Heart right ventricle (tissue), 16 donors: ENCODE data around the gene WWOX. TPM values are rescaled to one million over a fixed set of nuclear protein-coding genes. Genes with fewer than 3 reads are reported as not detected.

ENCODE experiments used
- ATAC-seq, 8 donors: fragments of 200-7000 bp; cut with Tn5 transposase; one replicate each; pipeline ENCODE4 v1.9.1; 2020; ENCODE audit warnings: mild to moderate bottlenecking in 8 of 8, moderate library complexity in 8 of 8, moderate number of reproducible peaks in 1 of 8
- DNase-seq, 2 donors: peaks; one replicate each; pipeline ENCODE4 v3.0.0-alpha.2; 2020
- H3K27ac ChIP-seq, 10 donors: fragments of 200-600 bp; sonication (generic) in 2 of 10; one replicate each; pipeline versions ENCODE4 v1.5.0 to v1.8.0; 2020 to 2022; ENCODE audit warnings: mild to moderate bottlenecking in 3 of 10
- H3K27me3 ChIP-seq, 7 donors: fragments of 200-600 bp; one replicate each; pipeline ENCODE4 v1.8.0; 2021 to 2022; ENCODE audit warnings: mild to moderate bottlenecking in 2 of 7
- H3K36me3 ChIP-seq, 9 donors: fragments of 200-600 bp; sonication (generic) in 1 of 9; one replicate each; pipeline versions ENCODE4 v1.5.0 to v1.8.0; 2020 to 2022; ENCODE audit warnings: mild to moderate bottlenecking in 2 of 9
- H3K4me1 ChIP-seq, 9 donors: fragments of 200-600 bp; sonication (generic) in 1 of 9; one replicate each; pipeline versions ENCODE4 v1.5.0 to v1.8.0; 2020 to 2022; ENCODE audit warnings: mild to moderate bottlenecking in 4 of 9
- H3K4me3 ChIP-seq, 10 donors: fragments of 200-600 bp; sonication (generic) in 2 of 10; one replicate each; pipeline versions ENCODE4 v1.5.0 to v1.8.0; 2020 to 2022; ENCODE audit warnings: mild to moderate bottlenecking in 7 of 10, moderate library complexity in 2 of 10
- H3K9me3 ChIP-seq, 11 donors: fragments of 200-600 bp in 10 of 11; sonication (generic) in 2 of 11; one replicate each; pipeline versions ENCODE4 v1.5.0 to v1.8.0; 2013 to 2022; ENCODE audit warnings: mild to moderate bottlenecking in 2 of 11, control low read depth in 1 of 11, moderate library complexity in 1 of 11
- WGBS, 2 donors: extraction: QIAGEN DNeasy Blood & Tissue Kit; methylation state at CpG; one replicate each; pipeline ENCODE4 v1.1.7; 2013; ENCODE audit warnings: inconsistent platforms in 1 of 2; 5-methylcytosine and 5-hydroxymethylcytosine counted together
- intact Hi-C, 10 donors: fragments of 100-400 bp; cut with DNase I; formaldehyde crosslinking; loops; one replicate each; pipeline versions ENCODE4 v1.11.1 to v1.14.2; 2022
- polyA plus RNA-seq, 2 donors: library from polyadenylated mRNA; stranded (reverse); fragments of 200-250 nt; gene quantifications; one replicate each; pipeline ENCODE4 v1.2.3, GENCODE V29; 2013
- total RNA-seq, 10 donors: library from RNA; stranded (reverse); fragmentation: NEBNext Ultra II Directional in 3 of 10; extraction: Animal tissue kit (Norgen Biotek cat#: 25700) in 3 of 10; gene quantifications; one replicate each; pipeline versions ENCODE4 v1.2.1 to v1.2.4, GENCODE V29; 2021 to 2023
- TF ChIP-seq, protein P1 (sequence below), 9 donors: fragments of 200-600 bp; sonication (generic) in 2 of 9; IDR thresholded peaks; one replicate each; pipeline versions ENCODE4 v1.5.0 to v1.8.0; 2021 to 2022; ENCODE audit warnings: antibody characterized with exemption in 9 of 9, mild to moderate bottlenecking in 5 of 9, moderate library complexity in 1 of 9
- donor health status: Arrhythmogenic right ventricular cardiomyopathy.
- donor health status: ischemic (EF 13 %, LVEDD 7.1; RV severe dilation, severe dysfunction).
- donor health status: healthy with polysubstance abuse.
- donor health status: DM: no; HTN: yes; CAD: no.
- donor health status: DM: no; HTN: no; CAD: no.
- donor health status: ischemic (EF 25% LVEDD 6.9; RV normal size, moderate dysfunction).
- donor health status: ischemic (EF 25% LVEDD 5.7; RV mildly dilated, moderate dysfunction).
- donor health status: healthy.
- donor health status: DM: yes; HTN: yes; CAD: no.
- donor health status: Ischemic cardiomyopathy.
- donor health status: ischemic (EF 35%, LVEDD 5.7; RV mildly dilated, moderate dysfunction).
- donor health status: nonischemic (EF 11% LVEDD 7.7; RV severe dilation, severe dysfunction).
- donor health status: DM: yes; HTN: yes; CAD: no.
- donor health status: PGD.
- donor health status: ischemic (EF 29% LVEDD 5.4; RV normal size, mild dysfunction).
- donor health status: nonischemic (EF 23%, LVEDD 6.1; RV moderate dilation, normal function).

WWOX gene
- total and polyA plus RNA-seq, 12 donors = 4.9 to 15.0 (median 9.9) TPM

DNA sequence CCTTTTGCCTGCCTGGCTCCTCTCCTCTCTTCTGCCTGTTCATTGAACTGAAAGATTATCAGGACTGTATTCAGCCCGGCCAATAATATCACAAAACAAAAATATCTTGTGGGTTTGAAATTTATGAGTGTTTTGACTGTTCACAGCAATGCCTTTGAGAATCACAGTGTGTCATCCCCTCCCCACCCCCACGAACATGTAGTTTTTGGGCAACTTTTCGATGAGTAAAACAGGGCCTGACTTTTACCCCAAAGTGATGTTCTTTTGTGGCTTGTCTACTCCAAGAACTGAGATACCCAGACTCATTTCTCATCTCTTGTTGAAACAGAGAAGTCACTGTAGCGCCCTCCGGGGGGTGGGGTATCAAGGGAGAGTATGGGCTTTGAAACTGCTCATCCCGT is 675.7 kb downstream of the WWOX start:
- intact Hi-C loops = loop anchor here in 2 of 10 donors (5.0 to 10.0 kb wide), 2 partner anchors 523 to 830 kb away; partner anchors contain the start of gene MAF (in 1 of the 2)
- Histone ChIP-seq H3K36me3 (no peaks in the 10 kb centered on the region), H3K9me3 (no peaks in the 10 kb centered on the region), H3K27me3 (no peaks in the 10 kb centered on the region), H3K27ac (no peak overlapping the region), H3K4me1 (peaks cover 0 to 16% (median 7%) of the 10 kb centered on the region in 9 donors), H3K4me3 (no peak overlapping the region)
- ATAC-seq = no peak
- TF ChIP-seq, protein P1, sequence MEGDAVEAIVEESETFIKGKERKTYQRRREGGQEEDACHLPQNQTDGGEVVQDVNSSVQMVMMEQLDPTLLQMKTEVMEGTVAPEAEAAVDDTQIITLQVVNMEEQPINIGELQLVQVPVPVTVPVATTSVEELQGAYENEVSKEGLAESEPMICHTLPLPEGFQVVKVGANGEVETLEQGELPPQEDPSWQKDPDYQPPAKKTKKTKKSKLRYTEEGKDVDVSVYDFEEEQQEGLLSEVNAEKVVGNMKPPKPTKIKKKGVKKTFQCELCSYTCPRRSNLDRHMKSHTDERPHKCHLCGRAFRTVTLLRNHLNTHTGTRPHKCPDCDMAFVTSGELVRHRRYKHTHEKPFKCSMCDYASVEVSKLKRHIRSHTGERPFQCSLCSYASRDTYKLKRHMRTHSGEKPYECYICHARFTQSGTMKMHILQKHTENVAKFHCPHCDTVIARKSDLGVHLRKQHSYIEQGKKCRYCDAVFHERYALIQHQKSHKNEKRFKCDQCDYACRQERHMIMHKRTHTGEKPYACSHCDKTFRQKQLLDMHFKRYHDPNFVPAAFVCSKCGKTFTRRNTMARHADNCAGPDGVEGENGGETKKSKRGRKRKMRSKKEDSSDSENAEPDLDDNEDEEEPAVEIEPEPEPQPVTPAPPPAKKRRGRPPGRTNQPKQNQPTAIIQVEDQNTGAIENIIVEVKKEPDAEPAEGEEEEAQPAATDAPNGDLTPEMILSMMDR (IDR thresholded peaks at IDR 0.05) = no peak
- 95% methylated on average over 6 of the region's 6 CpGs for WGBS, 2 donors
- DNase-seq = no peak

DNA sequence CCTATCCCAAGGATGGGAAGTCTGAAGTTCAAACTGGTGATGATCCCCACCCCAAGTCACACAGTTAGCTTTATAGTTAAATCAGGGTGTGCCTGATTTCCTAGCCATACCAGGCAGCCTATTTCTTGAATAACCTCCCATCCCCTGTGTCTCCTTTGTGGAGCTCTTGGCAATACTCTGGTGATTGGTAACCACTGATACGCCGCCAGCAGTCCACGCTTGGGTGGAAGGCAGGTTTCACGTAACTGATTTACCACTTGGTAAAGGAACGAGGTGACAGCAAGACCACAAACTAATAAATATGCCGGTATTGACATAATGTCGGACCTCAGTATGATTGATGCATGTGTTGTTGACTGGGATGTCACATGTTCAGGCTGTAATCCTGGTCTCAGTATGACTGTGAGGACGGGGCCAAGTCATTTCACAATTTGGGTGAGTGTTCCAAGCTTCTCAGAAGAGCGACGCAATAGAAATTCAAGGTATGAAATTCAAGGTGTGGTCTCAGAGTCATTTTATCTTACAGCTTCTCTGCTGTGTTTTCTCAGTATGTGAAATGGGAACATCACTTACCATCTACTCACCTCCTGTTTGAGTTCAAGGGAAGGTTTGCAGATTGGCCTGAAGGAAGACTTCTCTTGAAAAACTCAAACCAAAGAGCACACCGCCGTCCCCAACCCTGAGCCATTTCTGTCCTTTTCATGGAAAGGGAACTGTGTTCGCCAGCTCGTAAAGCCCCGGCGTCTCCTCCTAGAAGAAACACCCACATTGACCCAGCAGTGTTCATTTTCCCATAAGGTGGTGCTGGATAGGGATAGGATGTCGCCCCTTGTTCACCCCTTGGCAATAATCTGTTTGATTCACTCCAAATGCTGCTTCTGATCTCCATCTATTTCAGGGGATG is 678.9 kb downstream of the WWOX start:
- WGBS, 2 donors = 97 to 99% methylated on average over 17 of the region's 17 CpGs
- intact Hi-C loops = loop anchor here in 2 of 10 donors (5.0 to 10.0 kb wide), 2 partner anchors 526 to 826 kb away; partner anchors contain the start of gene MAF (in 1 of the 2)
- no peak for ATAC-seq

DNA sequence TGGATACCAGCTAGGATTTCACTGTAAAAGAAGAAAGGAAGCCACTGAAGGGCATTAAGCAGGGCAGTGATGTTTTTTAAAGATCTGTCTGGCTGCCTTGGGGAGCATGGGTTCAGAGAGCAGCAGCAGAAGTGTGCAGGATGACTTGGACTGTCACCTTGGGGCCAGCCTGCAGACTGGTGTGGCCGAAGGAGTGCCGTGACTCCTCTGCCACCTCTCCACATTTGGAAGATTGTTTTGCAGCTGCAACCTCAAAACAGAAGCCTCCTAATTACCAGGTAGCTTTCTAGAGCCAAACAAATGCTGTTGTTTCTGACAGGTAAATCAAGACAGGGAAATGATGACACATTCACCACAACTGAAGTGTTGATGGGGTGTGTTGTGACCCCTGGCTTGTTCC is 681.4 kb downstream of the WWOX start:
- DNase-seq (no peak), ATAC-seq (no peak)
- intact Hi-C loops = no loop called here
- no peaks in the 10 kb centered on the region for H3K9me3 ChIP-seq
- 94% methylated on average over 2 of the region's 2 CpGs for WGBS, 2 donors
- H3K4me1 ChIP-seq = no peaks in the 10 kb centered on the region
- H3K27ac ChIP-seq = no peak overlapping the region
- H3K4me3 ChIP-seq = no peak overlapping the region
- no peaks in the 10 kb centered on the region for H3K36me3 ChIP-seq
- no peaks in the 10 kb centered on the region for H3K27me3 ChIP-seq
- TF ChIP-seq, protein P1 (IDR thresholded peaks at IDR 0.05) = no peak

More for the DNA sequence above, 678.9 kb downstream of the WWOX start:
- Histone ChIP-seq H3K27me3 (no peaks in the 10 kb centered on the region), H3K27ac (no peak overlapping the region), H3K9me3 (no peaks in the 10 kb centered on the region), H3K4me1 (peaks cover 0 to 6% (median 0%) of the 10 kb centered on the region in 9 donors), H3K36me3 (no peaks in the 10 kb centered on the region), H3K4me3 (no peak overlapping the region)
- TF ChIP-seq, protein P1 (IDR thresholded peaks at IDR 0.05) = no peak
- DNase-seq = no peak

DNA sequence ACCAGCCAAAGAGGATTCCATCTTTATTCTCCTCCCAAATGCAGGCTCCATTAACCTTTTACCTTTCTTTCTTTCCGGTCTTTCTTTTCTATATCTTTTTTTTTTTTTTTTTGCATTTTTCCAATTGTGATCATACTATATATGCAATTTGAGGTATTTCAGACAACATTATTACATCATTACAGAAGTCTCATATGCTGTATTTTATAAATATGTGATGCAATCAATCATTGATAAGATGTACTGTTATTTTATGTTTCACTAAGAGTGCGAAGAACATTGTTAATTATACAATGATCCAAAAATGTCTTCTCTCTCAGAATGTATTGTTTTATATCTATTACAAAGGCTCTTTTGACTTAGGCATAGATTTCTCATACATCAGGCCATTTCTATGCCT is 683.1 kb downstream of the WWOX start:
- Histone ChIP-seq H3K27me3 (no peaks in the 10 kb centered on the region), H3K27ac (no peak overlapping the region), H3K9me3 (no peaks in the 10 kb centered on the region), H3K4me1 (no peaks in the 10 kb centered on the region), H3K4me3 (no peak overlapping the region), H3K36me3 (no peaks in the 10 kb centered on the region)
- 98 to 99% methylated on average over 2 of the region's 2 CpGs for WGBS, 2 donors
- ATAC-seq (no peak), DNase-seq (no peak)
- TF ChIP-seq, protein P1 (IDR thresholded peaks at IDR 0.05) = no peak
- intact Hi-C loops = no loop called here
